HUES6 (cell line): ENCODE results near the gene RASA4.
"Not testable (repeated sequence)": the region's sequence is repeated elsewhere in the genome, so short reads cannot be mapped to it uniquely, and the experiment has no call there.

Experiments used
- H3K27ac ChIP-seq: 2 replicates; pipeline ENCODE4 v1.7.0; 2013; ENCODE audit warnings: low read depth, mild to moderate bottlenecking, low read length, inconsistent platforms
- H3K27me3 ChIP-seq: 2 replicates; pipeline ENCODE4 v1.6.1; 2013; ENCODE audit warnings: low read length; ENCODE audit not compliant: control insufficient read depth, insufficient read depth
- H3K36me3 ChIP-seq: 2 replicates; pipeline ENCODE4 v1.6.1; 2013; ENCODE audit warnings: low read length; ENCODE audit not compliant: control insufficient read depth, insufficient read depth
- H3K4me1 ChIP-seq: 2 replicates; pipeline ENCODE4 v1.6.1; 2013; ENCODE audit warnings: low read length; ENCODE audit not compliant: control insufficient read depth, insufficient read depth
- H3K4me3 ChIP-seq: 2 replicates; pipeline ENCODE4 v1.5.1; 2013; ENCODE audit warnings: low read depth, low read length
- H3K9ac ChIP-seq: one replicate; pipeline ENCODE4 v1.6.1; 2013; ENCODE audit warnings: mild to moderate bottlenecking, low read length
- H3K9me3 ChIP-seq: 2 replicates; pipeline ENCODE4 v1.6.1; 2013; ENCODE audit warnings: low read depth, low read length; ENCODE audit not compliant: control insufficient read depth, insufficient read depth

Gene RASA4

GRCh38 chr7:102576363-102576762 lies 40.2 kb downstream of the RASA4 start:
- not testable (repeated sequence) for H3K27me3 ChIP-seq, H3K9ac ChIP-seq, H3K36me3 ChIP-seq, H3K27ac ChIP-seq, H3K9me3 ChIP-seq, H3K4me1 ChIP-seq, H3K4me3 ChIP-seq

- H3K27ac ChIP-seq, H3K9me3 ChIP-seq, H3K4me1 ChIP-seq, H3K36me3 ChIP-seq, H3K27me3 ChIP-seq, H3K4me3 ChIP-seq, H3K9ac ChIP-seq: not testable (repeated sequence)
Measured at GRCh38 chr7:102574607-102575006, 41.9 kb downstream of the RASA4 start.

GRCh38 chr7:102572261-102573239 lies 44.0 kb downstream of the RASA4 start, which contains the start of gene POLR2J3:
TSS of gene POLR2J3 (minus strand) at chr7:102572583. CDS start at chr7:102572521, 62 bp downstream.
- H3K27ac ChIP-seq, result not testable (repeated sequence)
- peak within 1 kb of the TSS; percentile 86 for H3K4me3 ChIP-seq
- peak within 1 kb of the TSS; percentile 89 for H3K9ac ChIP-seq

DNA sequence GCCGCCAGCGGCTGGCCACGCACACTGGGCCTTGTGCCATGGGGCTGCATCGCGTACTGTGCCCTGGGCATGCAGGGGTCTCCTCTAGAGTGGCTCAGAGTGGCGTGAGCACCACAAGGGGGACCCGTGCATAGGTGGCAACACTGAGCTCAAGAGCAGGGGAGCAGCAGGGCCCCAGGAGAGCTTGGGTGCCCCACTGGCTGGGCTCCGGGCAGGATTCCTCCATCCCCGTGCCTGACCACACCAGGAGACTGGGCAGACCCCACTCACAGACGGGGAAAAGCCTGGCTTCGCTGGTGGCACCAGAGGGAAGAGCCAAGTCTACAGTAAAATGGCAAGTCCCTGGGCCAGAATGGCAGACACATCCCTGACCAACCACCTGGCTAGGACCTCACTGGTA lies 47.9 kb downstream of the RASA4 start:
- H3K9ac ChIP-seq, H3K27ac ChIP-seq, H3K4me1 ChIP-seq, H3K27me3 ChIP-seq, H3K9me3 ChIP-seq, H3K4me3 ChIP-seq, H3K36me3 ChIP-seq: not testable (repeated sequence)

More at GRCh38 chr7:102572261-102573239, 44.0 kb downstream of the RASA4 start, which contains the start of gene POLR2J3:
- not testable (repeated sequence) for H3K4me1 ChIP-seq, H3K36me3 ChIP-seq, H3K9me3 ChIP-seq, H3K27me3 ChIP-seq

DNA sequence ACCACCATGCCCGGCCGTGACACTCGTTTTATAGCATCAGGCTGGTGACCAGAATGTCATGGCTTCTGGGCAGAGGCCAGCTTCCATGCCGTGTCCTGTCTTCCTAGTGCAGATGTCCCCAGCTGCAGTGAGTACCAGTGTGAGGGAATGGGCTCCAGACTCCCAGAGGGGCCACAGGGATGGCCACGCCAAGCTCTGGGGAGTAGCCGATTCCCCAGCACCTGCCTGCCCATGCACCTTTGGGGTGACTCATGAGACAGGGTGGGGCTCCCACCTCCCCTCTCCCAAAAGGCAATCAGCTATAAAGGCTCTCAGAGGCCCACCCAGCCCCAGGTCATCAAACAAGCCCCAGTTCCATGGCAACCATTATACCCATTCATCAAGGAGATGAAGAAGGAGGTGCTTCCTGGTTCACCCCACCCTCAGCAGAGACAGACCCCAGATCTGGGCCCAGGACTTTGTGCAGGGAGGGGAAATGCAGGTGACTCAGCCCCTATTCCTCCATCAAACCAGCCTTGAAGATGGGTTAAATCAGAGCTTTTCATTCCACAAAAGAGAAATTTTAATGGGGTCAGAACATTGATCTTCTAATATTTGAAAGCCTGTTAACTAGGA lies 65.6 kb downstream of the RASA4 start, which contains the start of gene SPDYE2:
TSS of gene SPDYE2 (plus strand) at position 419 of the 615 bp plus-strand sequence. CDS start 2,030 bp downstream, outside the sequence.
- H3K9ac ChIP-seq, H3K4me1 ChIP-seq, H3K4me3 ChIP-seq, H3K9me3 ChIP-seq, H3K27me3 ChIP-seq, H3K27ac ChIP-seq, H3K36me3 ChIP-seq: not testable (repeated sequence)

DNA sequence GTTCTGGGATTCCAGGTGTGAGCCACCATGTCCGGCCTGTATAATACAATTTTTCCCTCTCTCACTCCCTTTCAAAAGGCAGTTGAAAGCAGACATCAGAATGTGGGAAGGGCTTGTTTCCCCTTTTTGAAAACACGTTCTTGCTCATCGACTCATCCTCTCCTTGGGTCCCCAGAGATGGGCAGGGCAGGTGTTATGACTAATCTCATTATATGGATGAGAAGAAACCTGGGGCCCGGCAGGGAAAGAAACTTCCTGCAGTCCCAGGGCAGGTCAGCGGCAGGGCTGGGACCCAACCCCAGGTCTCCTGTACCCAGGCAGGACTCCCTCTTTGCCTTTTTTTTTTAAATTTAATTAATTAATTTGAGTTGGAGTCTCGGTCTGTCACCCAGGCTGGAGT lies 70.2 kb downstream of the RASA4 start:
- H3K4me3 ChIP-seq, H3K27ac ChIP-seq, H3K27me3 ChIP-seq, H3K4me1 ChIP-seq, H3K9ac ChIP-seq, H3K9me3 ChIP-seq, H3K36me3 ChIP-seq: not testable (repeated sequence)

GRCh38 chr7:102545288-102545687 lies 71.3 kb downstream of the RASA4 start:
- not testable (repeated sequence) for H3K27me3 ChIP-seq, H3K9me3 ChIP-seq, H3K36me3 ChIP-seq, H3K9ac ChIP-seq, H3K27ac ChIP-seq, H3K4me1 ChIP-seq, H3K4me3 ChIP-seq

DNA sequence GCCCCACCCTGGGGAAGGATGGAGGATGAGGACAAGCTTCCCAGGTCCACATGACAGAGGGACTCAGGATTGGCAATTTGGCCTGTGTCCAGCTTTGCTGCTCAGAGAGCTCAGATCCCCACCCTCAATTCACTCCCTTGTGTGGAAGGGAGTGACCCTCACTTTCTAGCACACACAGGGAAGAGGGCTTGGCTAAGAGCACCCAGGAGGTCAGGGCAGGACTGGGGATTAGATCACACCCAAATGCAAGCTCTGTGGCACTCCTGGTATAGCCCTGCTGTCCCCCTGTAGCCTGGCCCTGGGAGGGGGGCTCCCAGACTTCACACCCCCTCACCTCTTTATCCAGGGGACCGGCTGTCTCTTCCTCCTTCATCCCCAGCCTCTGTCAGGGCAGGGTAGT lies 72.2 kb downstream of the RASA4 start:
- H3K9ac ChIP-seq, H3K36me3 ChIP-seq, H3K4me1 ChIP-seq, H3K27ac ChIP-seq, H3K27me3 ChIP-seq, H3K4me3 ChIP-seq, H3K9me3 ChIP-seq: not testable (repeated sequence)

GRCh38 chr7:102543596-102543995 lies 73.0 kb downstream of the RASA4 start, which contains the start of gene UPK3BL2:
TSS of gene UPK3BL2 (minus strand) at chr7:102543696. CDS start at chr7:102543636, 60 bp downstream.
- not testable (repeated sequence) for H3K9me3 ChIP-seq, H3K36me3 ChIP-seq, H3K4me3 ChIP-seq, H3K27ac ChIP-seq, H3K9ac ChIP-seq, H3K4me1 ChIP-seq, H3K27me3 ChIP-seq

DNA sequence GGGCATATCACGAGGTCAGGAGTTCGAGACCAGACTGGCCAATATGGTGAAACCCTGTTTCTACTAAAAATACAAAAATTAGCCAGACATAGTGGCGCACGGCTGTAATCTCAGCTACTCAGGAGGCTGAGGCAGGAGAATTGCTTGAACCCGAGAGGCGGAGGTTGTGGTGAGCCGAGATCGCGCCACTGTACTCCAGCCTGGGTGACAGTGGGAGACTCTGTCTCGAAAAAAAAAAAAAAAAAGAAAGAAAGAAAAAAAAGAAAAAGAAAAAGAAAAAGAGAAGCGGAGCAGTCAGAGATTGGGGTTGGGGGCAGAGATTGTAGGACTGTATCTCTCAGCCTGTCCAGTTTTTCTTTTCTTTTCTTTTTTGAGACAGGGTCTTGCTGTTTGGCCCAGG lies 73.8 kb downstream of the RASA4 start:
- not testable (repeated sequence) for H3K27ac ChIP-seq, H3K4me3 ChIP-seq, H3K36me3 ChIP-seq, H3K9me3 ChIP-seq, H3K9ac ChIP-seq, H3K4me1 ChIP-seq, H3K27me3 ChIP-seq

- not testable (repeated sequence) for H3K27ac ChIP-seq, H3K4me3 ChIP-seq, H3K9ac ChIP-seq, H3K36me3 ChIP-seq, H3K9me3 ChIP-seq, H3K27me3 ChIP-seq, H3K4me1 ChIP-seq
Measured at GRCh38 chr7:102542083-102542482, 74.5 kb downstream of the RASA4 start.
